WI38 (cell line): ENCODE data around the gene SDCBP2.

Experiments
- H3K4me3 ChIP-seq: 2 replicates; pipeline ENCODE4 v1.5.1; 2011; ENCODE audit warnings: low read depth, mild to moderate bottlenecking, control low read depth, low read length
- CTCF ChIP-seq: IDR thresholded peaks from 2 replicates; pipeline ENCODE4 v1.5.1; 2012; ENCODE audit warnings: low read depth, mild to moderate bottlenecking, control low read depth, low read length

The SDCBP2 gene

DNA sequence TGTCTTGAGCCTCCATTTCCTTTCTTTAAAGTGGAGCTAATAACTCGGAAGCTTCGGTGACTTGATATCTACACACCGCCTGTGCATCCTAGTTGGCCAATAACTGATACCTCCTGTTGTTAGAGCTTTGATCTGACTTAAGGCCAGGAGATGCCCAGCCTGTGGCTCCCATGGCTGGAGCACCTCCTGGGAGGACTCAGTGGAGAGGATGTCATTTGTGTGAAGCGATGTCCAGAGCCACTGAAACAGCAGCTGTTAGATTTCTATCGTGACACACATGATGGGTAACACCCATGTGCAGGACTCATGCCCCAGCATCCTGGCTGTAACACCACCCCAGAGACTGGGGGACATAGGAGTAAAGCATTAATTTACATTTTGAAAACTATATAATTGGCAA lies 30.8 kb downstream of the SDCBP2 start:
- no peak overlapping the region for H3K4me3 ChIP-seq
- TF ChIP-seq CTCF: no peak

- no peak overlapping the region for H3K4me3 ChIP-seq
- TF ChIP-seq CTCF: no peak
These were observed 31.5 kb downstream of the SDCBP2 start for GRCh38 chr20:1297486-1297885.

DNA sequence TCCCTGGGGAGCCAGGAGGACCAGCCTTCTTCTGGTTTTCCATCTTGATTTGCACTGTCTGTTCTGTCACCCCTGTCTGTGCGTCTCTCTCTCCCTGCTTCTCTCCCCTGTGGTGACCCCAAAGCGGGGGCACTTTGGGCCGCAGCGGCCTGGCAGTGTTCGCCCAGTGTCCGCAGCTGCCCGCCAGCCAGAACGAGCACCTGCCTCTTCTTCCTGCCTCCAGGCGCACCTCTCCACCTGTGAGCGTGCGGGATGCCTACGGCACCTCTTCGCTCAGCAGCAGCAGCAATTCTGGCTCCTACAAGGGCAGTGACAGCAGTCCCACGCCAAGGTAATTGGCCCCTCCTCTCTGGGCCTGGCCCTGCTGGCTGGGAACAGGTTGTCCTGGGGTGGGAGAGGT lies 32.0 kb downstream of the SDCBP2 start:
- no peak overlapping the region for H3K4me3 ChIP-seq
- TF ChIP-seq CTCF: no peak

DNA sequence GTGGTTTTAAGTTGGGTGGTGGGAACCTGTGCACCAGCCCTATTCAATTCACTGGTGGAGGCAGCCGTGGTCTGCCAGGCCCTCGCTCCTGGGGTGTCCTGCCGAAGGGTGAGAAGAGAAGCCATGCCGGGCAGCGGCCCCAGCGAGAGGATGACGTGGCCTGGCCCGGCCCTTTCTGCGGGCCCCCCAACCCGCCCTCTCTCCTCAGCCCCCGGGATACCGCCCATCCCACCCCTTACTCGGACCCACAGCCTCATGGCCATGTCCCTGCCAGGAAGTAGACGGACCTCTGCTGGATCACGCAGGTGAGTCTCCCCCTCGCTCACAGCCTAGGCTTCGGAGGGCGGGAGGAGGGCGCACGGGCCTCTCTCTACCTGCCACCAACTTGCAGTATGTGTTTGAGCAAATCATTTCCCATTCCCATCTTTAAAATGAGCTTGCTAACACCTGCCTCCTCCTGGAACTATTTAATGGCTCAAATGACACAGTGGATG lies 32.8 kb downstream of the SDCBP2 start:
- TF ChIP-seq CTCF: no peak
- H3K4me3 ChIP-seq: no peak overlapping the region

DNA sequence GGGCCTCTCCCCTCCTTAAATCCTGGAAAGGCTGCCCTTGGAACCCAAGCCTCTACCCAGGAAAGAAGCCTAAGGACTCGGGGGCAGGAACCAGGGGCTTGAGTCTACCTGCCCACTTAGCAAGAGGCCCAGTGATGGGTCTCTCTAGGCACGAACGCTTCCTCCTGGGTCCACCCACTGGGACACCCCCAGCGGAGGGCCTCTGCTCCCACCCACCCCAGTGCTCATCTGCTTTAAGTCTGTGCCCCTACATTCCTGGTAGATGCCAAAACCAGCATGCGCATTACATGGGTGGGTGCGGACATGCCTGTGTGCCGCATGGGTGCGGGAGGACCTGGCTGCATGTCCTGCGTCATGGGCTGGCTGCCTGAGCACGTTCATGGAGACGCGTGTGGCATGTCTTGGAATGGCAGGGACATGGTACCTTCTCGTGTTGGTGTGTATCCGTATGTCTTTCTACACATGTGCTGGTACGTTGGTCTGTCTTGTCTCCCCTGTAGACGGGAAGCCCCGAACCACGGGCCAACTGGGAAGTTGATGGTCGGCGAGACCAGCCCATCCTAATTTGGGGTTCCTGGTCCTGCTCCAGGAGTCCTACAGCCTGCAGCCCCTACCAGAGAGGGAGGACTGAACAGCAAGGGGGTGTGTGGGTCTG lies 33.5 kb downstream of the SDCBP2 start:
- no peak overlapping the region for H3K4me3 ChIP-seq
- no peak for TF ChIP-seq CTCF

DNA sequence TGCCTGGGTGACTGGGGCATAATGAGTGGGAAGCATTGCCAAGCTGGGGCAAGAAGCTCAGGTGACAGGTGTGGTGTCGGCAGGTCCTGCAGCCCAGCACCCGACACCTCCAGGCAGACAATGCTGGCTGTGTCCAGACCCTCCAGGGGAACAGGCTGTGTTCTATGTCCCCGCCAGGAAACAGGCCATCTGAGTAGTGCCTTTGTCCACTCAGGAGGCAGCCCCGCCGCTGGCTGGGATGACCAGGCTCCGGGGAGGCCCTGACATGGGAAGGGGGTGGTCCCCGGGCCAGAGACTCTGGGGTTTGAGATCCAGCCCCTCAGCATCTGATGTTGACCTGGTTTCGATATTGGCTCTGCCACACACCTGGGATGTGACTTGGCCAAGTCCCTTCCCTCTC lies 34.4 kb downstream of the SDCBP2 start:
- no peak overlapping the region for H3K4me3 ChIP-seq
- no peak for TF ChIP-seq CTCF

- no peak overlapping the region for H3K4me3 ChIP-seq
- TF ChIP-seq CTCF: no peak
These were observed 35.1 kb downstream of the SDCBP2 start for GRCh38 chr20:1293641-1294379.
